HG03108 (cell line): ENCODE measurements around the gene CPED1.
A peak's percentile ranks its signal among the peaks of the same experiment; 100 is the strongest.
"Not testable (repeated sequence)": the region's sequence is repeated elsewhere in the genome, so short reads cannot be mapped to it uniquely, and the experiment has no call there.

Experiments used
- ATAC-seq: cut with Tn5 transposase; IDR thresholded peaks from one replicate; pipeline ENCODE4 v1.9.1; 2021; ENCODE audit warnings: moderate library complexity; ENCODE audit not compliant: unreplicated experiment

The CPED1 gene

DNA sequence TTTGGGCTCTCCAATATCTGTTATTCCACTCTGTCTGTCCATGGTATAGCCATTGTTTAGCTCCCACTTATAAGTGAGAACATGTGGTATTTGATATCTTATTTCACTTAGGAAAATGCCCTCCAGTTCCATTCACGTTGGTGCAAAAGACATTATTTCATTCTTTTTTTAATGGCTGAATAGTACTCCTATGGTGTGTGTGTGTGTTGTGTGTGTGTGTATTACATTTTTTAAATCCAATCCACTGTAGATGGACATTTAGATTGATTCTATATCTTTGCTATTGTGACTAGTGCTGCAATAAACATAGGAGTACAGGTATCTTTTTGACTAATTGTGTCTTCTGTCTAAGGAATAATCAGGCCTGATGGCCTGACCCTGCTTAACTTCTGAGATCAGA lies 7.4 kb upstream of the CPED1 start:
- no peak for ATAC-seq

DNA sequence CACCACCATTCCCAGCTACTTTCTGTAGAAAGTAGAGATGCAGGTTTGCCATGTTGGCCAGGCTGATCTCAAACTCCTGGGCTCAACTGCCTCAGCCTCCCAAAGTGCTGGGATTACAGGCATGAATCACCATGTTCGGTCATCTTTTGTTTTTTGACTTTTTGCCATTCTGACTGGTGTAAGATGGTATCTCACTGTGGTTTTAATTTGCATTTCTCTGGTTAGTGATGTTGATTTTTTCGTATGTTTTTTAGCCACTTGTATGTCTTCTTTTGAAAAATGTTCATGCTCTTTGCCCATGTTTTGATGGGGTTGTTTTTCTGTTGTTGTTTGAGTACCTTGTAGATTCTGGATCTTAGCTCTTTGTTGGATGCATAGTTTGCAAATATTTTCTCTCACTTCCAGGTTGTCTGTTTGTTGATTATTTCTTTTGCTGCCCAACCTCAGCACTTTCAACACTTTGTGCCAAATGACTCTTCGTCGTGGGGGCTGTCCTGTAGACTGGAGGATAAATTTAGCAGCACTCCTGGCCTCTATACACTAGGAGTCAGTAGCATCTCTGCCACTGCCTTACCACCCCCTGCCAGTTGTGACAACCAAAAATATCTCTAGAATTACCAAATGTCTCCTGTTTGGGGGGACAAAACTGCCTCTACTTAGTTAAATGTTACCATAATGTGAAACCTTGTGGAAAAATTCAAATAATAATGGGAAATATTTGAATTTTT lies 6.5 kb upstream of the CPED1 start:
- no peak for ATAC-seq

DNA sequence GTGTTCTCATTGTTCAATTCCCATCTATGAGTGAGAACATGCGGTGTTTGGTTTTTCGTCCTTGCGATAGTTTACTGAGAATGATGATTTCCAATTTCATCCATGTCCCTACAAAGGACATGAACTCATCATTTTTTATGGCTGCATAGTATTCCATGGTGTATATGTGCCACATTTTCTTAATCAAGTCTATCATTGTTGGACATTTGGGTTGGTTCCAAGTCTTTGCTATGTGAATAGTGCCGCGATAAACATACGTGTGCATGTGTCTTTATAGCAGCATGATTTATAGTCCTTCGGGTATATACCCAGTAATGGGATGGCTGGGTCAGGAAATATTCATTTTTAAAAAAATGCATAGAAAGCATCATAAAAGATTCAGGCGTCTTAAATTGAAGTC lies 4.9 kb upstream of the CPED1 start:
- not testable (repeated sequence) for ATAC-seq

DNA sequence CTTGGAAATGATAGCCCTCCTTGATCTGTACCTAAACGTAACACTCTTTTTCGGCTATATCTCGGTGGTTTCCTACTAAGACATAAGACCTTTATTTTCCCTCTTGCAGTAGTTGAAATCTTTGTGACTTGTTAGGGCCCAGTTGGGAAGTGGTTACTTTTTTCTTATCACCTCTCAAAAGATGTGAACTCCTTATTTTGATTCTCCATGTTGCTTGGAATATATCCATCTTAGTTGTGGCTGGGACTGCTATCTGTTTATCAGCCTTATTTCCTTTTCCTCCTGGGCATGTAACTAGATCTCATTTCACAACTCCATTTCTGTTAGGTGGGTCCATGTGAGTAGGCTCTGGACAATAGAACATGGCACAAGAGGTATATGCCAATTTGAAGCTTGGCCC lies 4.1 kb upstream of the CPED1 start:
- no peak for ATAC-seq

DNA sequence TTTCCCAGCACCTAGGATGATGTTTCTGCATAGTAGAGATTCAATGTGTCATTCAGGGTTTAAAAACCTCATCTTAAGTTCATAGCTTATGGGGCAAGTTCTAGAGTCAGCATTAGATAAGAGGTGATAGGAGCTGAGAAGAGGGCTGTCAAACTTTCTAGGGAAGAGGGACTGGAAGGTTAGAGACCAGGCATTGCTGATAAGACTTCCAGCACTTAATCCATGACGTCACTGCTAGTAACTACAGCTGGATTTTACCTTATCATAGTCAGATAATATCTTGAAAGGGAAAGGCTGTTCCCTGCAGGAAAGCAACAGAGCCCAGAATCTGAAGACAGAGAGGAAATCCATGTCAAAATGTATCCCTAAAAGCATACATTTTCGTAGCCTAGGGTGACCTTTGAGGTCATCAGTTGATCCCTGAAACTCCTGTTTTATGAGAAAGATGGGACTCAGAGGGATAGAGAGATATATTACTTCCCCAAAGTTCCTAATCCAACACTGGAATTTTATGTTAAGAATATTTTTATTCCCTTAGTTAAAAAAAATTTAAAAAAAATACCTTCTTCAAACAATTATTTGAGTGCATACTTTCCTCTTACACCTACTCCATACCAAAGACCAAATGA lies 3.3 kb upstream of the CPED1 start:
- ATAC-seq = no peak

DNA sequence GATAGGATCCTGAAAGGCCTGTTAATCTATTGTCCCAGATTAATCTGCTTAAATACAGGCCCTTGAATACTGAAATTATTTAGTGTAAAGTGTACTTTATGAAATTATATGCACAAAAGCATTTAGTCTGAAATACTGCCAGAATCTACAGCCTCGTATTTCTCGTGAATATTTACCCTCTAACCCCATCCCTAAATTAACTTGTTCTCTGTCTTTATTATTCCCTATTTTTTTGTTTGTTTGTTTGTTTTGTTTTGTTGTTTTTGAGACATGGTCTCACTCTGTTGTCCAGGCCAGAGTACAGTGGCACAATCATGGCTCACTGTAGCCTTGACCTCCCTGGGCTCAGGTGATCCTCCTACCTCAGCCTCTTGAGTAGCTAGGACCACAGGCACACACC lies 2.7 kb upstream of the CPED1 start:
- ATAC-seq = no peak

DNA sequence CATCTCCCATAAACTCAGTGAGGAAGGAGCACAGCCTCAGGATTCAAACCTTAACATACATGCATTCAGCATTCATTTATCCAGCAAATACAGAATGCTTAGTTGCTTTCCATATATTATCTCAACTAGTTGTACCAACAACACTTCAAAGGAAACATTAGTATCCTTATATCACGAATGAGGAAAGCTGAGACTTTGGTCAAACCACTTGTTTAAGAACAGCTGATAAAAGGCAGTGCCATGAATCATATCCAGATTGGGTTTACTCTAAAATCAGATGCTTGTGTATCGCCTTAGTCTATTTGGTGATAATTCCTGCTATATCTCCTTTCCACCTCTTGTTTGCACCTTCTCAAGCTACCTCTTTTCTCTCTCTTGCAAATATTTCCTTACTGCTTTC lies 1.9 kb upstream of the CPED1 start:
- no peak for ATAC-seq

DNA sequence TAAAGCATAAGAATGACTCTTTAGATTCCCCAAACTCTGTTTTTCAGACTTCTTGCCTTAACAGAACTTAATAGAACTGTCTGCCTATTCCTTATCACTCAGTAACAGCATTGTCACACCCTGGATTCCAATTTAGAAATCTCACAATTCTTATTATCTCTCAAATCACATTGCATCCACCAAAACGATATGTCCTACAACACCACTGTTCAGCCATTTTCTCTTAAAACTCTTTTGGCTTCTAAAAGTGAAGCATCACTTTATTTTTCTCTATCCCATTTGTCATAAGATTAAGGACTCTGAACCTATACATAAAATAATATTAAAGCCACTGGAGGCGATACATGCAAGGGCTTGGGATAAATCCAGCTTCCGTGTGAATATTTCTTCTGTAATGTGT lies 1.2 kb upstream of the CPED1 start:
- ATAC-seq = no peak

DNA sequence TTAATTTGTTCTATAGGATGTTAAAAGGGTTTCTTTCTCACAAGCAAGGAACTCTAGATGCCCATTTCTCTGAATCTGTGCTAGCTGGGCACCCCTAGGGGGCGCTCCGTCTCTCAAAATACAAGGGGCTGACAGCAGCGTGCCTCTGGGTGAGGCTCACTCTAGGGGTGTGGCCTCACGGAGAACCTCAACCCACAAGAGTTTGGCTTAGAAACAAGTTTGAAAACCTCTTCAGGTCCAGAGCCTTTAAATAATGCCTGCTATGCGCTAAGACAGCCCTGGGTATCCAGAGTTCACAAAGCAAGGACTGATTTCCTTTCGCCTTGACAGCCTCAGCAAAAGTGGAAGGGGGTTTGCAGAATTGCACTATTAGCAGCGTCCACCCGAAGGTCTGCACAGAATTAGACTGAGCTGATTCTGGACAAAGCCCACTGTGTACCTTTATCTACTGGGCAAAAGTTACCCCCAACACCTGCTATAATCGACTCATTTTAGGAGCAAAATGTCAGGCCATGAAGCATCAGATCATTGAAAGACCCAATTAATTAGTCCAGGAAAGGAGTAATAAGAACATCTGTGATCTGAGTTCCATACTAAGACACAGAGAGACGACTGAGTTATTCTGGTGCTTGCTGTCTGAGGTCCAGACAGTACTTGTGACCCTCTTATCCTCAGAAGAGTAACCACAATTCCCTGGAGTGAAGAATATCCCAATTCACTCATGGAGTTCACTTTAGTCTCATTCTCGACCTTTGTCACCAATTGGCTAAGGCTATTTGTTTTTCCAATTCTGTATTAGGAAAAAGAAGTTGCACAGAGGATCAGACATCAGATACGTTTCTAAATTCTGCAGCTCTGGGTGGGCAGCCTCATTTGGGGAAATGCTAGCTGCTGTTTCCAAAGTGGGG lies 574 bp upstream of the CPED1 start:
- peak; percentile 92 for ATAC-seq

DNA sequence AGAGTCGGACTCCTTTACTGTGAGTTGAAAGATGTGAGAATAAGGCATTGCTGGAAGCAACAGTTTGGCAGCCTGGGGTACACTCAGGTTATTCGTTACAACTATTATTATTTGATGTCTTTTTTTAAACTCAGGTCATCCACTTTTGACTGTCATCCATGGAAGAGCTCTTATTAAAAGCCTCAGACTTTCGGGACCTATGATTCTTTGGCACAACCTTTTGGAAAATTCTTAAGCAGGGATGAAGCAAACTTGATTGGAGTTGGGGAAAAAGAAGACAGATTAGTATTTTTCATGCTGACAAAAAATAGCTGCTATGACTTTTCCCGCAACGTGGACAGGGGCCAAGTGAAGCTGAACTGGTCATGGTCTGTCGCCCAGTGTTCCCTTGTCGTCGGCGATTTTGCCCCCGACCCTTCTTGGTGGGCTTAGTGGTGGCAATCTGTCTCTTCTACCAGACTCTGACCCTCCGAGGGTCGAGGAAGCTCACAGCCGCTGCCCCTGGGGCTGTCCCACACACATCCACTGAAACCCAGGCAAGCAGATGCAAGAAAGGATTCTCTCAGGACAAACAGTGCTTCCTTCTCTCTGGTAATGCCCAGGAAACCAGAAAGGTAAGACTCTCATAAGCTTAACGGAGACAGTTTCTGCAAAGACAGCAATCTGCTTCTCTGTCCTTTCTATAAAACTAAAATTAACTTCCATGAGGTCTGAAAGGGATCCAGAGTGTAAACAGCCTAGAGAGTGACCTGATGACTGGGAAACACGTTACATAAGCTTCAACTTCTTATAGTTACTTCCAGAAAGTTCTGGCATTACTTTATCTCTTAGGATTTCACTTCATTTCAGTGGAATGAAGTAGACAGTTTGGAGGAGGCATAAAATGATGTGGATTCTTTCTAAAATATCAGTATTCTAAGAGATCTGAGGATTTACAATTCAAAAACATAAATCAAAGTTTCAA lies 1.0 kb downstream of the CPED1 start:
- no peak for ATAC-seq

DNA sequence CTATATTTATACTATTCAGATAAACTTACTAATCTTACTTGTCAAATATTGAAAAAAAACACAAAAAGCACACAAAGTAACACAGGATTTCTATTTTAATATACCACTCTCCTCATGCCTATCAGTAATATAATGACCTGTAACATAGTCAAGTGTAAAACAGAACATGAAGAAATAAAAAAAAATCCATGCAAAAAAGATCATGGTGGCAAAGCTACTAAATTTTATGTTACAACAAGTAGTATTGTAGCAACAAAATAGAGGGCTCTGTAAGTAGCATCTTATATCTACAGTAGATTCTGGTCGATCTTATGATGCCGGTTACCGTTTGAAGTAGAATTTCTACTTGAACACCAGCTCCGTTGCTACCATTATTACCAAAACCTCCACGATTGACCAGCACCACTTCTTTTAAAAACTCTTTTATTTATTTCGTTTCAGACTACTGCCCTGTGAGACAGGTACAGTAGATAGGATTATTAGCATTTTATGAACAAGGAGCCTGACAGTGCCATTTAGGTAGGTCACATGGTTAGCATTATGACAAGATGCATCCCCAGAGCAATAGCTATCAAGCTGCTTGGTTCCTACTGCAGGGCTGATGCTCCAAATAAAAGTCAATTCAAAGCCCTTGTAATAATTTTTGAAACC lies 2.1 kb downstream of the CPED1 start:
- ATAC-seq = no peak

DNA sequence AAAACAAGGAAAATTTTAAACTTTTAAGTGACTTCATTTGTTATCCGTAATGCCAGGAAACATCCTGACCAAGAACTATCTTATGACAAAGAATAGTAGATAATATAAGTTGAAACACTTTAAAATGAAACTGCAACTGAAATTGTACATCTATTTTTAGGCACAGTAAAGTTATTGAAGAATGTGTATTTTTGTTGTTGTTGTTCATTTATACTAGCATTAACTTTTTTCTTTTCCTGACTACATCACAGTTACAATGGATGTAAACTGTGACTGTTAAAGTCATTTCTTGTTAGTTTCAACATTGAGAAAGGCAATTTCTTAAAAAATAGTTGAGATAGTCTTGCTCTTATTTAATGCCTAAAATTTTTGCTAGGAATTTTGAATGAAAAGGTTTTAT lies 2.6 kb downstream of the CPED1 start:
- no peak for ATAC-seq

DNA sequence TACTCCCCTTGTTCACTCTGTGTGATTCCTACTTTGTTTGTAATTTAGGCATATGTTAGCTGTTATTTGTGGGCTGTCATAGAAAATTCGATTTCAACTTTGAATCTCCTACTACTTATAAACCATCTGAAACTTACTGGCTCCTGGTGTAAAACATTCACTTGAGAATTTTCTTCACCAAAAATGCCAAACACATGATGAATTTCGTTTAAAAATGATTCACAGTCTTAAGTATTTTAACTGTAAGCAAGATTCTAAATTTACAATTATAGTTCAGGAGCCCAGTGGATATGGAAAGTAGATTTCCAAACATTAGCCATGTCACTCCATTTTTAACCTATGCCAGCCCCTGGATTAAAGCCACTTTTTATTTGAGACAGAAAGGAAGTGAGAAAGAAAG lies 3.1 kb downstream of the CPED1 start:
- no peak for ATAC-seq

DNA sequence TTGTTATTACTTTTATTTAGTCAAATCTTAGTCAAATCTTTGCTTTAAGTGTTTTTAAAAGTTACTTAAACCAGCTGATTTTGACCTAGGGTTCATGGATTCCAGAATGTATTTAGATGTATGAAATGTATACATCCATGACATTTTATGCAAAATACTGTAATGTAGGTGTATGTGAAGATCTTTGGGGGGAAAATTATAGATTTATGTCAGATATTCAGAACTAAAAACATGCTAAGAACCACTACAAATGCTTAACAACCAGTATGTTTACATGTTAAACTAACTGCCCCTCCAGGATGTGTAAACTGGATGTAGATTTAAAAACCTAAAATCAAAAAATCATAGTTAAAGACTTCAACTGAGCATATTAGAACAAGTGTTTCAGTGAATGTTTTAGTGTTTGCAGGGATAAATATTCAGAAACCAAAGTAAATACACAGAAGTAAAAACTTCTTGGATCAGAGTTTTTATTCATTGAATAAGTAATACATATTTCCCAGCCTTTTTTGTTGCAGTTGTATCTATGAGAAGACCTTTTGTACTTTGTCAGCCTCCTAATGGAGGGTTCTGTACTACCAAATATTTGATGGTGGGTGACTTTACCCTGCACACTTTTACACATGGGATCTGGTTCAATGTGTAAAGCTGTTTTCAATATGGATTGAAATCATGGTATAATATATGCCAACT lies 3.9 kb downstream of the CPED1 start:
- no peak for ATAC-seq

DNA sequence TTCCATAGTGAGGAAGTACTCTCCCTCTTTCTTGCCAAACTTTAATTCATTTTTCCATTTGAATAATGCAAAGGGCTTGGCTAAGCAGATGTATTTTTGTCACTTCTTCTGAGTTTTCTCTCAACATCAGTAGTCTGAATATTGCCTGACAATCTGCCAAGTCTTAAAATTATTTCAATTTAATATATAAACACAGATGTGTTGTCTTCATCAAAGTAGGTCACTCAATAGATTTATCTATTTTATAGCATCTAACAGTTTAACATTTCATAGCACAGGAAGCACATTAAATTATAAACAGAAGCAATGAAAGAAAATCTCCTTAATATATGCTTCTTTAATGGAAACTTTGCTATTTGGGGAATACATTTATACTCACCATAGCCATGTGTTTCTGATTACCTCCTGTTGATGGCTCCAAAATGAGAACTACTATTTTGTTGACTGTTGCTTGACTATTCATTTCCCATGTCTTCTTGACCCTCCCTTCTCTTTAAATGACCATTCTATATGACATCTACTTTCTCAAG lies 4.5 kb downstream of the CPED1 start:
- no peak for ATAC-seq

DNA sequence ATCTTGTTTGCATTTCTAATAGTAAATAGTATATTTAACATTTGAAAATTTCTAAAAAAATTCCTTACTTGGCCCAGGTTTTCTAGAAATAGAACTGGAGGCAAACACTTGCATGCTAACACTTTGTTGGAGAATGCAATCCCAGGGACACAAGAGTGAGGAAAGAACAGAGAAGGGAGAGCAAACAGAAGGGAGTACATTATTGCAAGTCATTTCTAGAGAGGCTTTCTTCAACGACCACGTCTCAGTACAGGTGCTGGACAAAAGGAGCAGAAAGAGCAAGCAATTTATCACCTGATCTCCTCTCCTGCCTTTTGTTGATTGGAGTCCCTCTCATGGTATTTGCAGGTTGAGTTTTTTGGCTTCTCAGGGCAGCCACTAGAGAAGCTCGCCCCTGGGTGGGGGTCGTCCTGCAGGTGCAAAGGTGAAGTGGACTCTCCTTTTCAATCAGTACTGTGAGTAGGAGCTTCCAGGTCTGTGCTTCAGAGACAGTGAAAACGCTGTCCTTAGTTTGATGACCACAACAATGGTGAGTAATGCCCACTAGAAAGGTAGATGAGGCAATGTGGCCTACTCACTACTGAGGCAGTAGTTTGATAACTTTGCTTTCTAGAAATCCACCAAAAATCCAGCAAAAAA lies 5.2 kb downstream of the CPED1 start:
- no peak for ATAC-seq

DNA sequence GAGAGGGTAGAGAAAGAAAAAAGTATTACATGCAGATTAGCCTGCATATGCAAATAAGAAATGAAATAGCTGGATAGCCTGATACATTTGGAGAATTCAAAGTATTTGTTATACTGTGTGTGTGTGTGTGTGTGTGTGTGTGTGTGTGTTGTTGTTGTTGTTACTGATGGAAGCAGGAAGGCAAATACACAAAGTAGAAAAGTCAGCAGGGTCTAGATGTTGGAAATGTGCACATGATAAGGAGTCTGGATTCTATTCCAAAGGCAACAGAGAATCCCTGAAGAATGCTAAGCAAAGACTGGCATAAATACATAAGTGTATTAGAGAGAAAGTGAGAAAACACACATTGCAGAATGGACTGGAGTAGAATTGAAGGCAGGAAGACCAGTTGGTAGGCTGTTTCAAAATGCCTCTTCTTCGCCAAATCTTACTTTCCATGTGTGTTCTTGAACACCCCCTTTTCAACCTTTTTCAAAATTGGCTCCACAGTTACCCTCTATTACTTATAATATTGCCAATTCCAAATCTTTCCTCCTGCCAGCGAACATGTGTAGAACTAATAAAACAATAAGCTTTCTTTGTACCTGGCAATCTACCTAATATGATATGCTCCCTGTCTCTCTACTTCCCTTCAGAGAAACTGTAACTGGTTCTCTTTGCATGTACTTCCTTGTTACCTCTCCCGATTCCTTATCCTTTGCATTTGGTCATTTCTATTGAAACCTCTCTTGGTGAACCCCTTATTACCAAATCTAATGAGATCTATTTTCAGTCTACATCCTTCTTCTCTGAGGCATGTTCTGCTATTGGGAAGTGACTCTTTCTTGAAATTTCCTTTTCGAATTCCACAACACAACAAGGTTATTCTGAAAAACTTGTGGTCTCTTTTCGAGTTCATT lies 6.2 kb downstream of the CPED1 start:
- ATAC-seq = no peak

DNA sequence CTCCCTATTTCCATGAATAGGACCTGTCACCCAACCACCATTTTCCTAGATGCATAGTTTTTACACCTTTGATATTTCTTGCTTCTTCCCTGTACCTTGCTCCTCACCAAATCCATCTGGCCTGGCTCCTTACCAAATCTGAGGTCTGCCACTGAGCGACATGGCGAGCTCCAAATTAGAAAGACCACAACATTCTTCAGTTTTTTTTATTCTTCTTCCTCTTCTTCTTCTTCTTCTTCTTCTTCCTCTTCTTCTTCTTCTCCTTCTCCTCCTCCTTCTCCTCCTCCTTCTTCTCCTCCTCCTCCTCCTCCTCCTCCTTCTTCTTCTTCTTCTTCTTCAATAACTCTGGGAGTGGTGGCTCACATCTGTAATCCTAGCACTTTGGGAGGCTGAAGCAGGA lies 7.1 kb downstream of the CPED1 start:
- ATAC-seq = no peak
